Testis (tissue), 2 donors: Measurements from ENCODE around the gene SLC24A5.

Experiments used
- POLR2A ChIP-seq: fragments of 450-650 bp; IDR thresholded peaks from one replicate; pipeline ENCODE4 v1.6.1; 2017; ENCODE audit warnings: antibody characterized with exemption, mild to moderate bottlenecking, moderate library complexity
- TF ChIP-seq, protein P1 (sequence below), 3 experiments: fragments of 450-650 bp in 2 of 3; fragments of 200-600 bp in 1 of 3; sonication (generic) in 1 of 3; IDR thresholded peaks; one replicate each; pipeline ENCODE4 v1.5.1; 2016 to 2019; ENCODE audit warnings: antibody characterized with exemption in 3 of 3, mild to moderate bottlenecking in 2 of 3, moderate library complexity in 1 of 3

DNA sequence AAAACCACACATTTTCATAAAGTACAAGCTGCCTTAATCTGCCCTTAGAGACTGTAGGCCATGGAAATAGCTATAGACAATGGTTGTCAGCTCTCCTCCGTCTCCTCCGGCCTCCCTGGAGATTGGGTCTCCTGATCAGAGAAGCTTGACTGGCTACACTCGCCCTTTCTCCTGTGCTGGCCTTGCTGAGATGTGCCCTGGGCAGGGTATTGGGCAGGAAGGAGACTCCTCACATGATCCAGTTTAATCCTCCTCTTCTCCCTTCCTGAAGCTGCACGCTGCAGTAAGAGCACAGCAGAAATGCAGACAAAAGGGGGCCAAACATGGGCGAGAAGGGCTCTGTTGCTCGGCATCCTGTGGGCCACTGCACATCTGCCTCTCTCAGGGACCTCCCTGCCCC lies at the start of gene SLC24A5:
- TF ChIP-seq, protein P1, sequence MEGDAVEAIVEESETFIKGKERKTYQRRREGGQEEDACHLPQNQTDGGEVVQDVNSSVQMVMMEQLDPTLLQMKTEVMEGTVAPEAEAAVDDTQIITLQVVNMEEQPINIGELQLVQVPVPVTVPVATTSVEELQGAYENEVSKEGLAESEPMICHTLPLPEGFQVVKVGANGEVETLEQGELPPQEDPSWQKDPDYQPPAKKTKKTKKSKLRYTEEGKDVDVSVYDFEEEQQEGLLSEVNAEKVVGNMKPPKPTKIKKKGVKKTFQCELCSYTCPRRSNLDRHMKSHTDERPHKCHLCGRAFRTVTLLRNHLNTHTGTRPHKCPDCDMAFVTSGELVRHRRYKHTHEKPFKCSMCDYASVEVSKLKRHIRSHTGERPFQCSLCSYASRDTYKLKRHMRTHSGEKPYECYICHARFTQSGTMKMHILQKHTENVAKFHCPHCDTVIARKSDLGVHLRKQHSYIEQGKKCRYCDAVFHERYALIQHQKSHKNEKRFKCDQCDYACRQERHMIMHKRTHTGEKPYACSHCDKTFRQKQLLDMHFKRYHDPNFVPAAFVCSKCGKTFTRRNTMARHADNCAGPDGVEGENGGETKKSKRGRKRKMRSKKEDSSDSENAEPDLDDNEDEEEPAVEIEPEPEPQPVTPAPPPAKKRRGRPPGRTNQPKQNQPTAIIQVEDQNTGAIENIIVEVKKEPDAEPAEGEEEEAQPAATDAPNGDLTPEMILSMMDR (IDR thresholded peaks at IDR 0.05): no peak
- no peak for TF ChIP-seq POLR2A
